ENCODE measurements around the gene NFIB.

Gene NFIB

GRCh38 chr9:14139287-14139686 lies 174.7 kb downstream of the NFIB start:
- DNase-seq, result no peak

DNA sequence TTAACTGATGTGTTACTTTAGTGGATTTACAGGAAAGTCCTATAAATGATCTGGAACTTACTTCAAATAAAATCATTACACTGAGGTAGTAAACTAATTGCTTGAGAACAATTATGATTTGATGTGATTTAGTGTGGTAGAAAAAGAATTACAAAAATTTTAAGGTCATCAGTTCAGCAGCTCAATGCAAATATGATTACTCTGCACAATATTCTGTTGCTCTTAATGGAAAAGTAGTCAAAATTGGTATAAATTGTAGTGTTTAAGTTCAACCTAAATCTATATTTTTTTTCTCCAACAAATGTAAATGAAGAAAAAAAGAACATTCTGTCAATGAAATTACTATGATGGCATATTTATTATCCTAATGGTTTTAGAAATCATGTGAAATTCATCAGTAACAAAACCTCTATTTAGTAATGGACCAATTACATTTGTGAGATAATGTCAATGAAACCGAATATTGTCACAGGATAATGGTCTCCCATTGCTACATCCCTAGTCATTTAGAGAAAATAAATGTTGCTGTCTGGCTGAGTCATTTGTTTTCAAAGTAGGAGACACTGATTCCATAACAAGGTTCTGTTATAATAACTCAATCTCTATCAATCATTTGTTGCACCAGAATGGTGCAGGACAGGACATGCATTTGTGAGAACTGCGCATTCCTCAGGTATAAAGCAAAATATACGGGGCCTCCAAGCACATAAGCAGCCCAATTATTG lies 177.1 kb downstream of the NFIB start:
- DNase-seq, result no peak

DNA sequence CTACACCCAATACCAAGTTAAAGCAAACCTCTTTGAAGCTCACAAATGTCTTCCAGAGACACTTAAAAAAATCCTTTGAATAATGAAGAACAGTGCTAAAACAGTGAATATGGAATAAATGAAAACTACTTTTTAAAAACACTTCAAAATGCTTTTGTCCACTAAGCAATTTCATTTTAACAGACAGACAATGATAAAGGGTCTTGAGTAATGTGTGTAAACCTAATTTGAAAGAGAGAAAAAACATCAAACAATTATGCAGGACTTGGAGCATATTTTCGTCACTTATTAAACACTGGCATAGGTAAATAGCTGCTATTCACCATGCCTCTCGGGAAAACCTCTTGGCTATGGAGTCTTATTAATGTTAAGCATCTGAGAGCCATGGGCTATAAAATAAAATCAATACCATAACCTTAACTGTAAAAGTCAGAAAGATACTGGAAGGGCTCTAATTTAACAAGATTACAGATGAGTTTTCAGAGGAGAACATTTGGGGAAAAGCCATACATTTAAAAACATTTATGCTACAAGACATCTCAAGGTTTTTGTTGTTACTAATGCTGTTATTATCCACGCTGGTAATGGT lies 177.8 kb downstream of the NFIB start:
- DNase-seq, result no peak

- DNase-seq, result no peak
Measured at GRCh38 chr9:14135421-14135820, 178.5 kb downstream of the NFIB start.

DNA sequence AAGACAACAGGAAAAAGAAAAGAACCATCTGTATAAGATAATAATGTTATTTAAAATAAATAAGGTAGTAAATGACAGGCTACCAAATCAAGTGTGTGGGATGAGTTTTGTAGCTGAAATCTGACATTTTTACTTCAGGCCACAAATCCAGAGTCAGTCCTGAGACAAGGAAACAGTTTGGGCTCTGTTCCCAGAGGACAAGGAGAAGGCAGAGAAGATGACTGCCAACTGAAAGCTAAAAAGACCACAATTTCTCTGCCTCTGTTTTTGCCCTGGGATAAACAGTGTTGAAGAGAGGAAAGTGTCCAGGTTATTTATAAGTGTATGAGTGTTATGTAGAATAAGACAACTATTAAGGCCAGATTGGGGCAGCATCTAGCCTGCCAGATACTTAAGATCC lies 180.5 kb downstream of the NFIB start:
- DNase-seq, result no peak

DNA sequence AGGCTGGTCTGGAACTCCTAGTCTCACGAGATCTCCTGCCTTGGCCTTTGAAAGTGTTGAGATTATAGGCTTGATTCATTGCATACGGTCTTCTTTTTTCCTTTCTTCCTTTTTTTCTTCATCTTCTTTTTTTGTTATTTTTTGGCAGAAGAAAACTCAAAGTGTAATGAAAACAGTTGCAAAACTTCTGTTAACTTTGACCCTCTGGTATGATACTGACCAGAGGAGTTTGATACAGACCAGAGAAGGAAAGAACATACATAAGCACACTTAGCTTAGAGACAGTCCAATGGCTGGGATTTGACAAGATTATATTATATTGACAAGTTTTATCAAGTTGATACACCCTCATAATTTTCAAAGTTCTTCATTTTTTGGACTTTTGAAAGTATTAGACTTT lies 181.2 kb downstream of the NFIB start:
- no peak for DNase-seq

GRCh38 chr9:14131356-14132088 lies 182.4 kb downstream of the NFIB start:
- DNase-seq, result no peak

DNA sequence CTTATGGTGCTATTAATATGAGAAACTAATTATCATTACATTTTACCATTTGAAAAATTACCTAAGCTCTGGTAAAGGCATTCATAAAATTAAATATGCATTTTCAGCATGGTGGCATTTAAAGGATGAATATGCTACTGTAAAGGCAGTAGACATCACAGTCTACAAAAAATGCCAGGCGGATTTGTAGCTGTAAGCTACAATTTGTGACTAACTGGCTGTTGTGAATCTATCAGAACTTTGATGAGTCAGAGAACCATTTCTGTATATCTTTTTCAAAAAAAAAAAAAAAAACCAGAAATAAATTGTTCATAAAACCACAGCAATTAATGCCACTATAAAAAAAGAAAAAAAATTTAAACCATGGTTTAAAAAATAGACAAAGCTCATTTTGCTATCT lies 186.3 kb downstream of the NFIB start:
- DNase-seq, result no peak

GRCh38 chr9:14119694-14120514 lies 194.0 kb downstream of the NFIB start:
- no peak for DNase-seq

GRCh38 chr9:14112226-14112625 lies 201.7 kb downstream of the NFIB start:
- no peak for DNase-seq

DNA sequence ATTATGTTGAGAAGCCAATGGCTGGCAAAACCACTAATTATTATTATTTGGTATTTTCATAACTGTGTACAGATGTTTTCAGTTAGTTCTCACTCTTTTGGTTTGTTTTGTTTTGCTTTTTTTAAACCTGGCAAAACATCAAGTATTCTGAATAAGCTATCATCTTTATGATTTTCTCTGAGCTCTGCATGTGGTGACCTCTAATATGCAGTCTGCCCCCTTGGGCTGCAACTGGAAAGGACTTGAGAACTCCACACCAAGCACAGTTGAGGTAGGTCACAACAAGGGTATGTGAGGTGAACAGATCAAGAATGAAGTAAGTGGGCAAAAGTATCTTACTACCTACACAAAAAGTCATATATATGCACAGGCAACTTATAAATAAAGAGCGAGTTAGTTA lies 202.2 kb downstream of the NFIB start:
- no peak for DNase-seq

DNA sequence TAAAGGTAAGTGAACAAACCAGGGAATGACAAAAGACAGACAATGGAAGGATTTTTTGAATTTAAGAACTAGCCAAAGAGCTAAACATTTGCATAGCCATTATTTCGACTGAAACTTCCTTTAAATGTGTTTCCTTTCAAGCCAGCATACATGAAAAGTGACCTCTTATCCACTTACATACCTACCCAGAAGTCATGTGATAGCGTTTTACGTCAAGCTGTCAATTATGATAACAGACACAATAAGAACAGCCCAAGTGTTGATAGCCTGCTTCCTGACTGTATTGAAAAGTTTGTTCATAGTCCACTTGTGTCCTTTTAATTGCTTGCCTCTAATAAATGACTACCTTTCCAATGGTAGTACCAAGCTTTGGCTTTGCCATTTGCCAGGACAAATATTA lies 206.0 kb downstream of the NFIB start:
- DNase-seq, result no peak

DNA sequence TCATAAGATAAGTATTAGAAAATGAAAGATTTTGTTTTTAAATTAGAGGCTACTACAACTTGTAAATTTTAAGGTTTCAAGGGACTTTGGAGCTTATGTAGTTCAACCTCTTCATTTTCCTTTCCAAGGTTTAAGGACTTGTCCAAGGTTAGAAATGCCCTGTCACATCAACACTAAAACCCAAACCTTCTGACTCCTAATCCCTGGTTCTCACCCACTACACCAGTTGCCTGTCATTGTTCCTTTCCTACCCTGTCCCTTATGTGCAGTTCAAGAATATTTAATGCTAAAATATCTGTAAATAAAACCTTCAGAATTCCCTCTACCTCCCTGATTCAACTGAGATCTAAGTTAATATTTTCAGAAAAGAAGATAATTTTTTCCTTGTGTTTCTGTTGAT lies 206.4 kb downstream of the NFIB start:
- no peak for DNase-seq

GRCh38 chr9:14106699-14107098 lies 207.2 kb downstream of the NFIB start:
- no peak for DNase-seq

DNA sequence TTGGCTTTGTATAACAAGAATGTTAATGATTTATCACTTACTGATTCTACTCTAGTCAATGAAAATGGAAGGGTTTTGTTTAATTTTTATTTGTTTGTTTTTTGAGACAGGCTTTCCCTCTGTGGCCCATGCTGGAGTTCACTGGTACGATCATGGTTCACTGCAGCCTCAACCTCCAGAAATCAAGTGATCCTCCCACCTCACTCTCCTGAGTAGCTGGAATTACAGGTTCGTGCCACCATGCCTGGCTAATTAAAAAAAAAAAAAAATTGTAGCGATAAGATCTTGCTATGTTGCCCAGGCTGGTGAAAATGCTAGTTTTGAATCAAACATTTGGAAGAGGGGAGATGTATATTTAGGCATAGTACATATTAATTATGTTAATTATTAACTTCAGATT lies 209.4 kb downstream of the NFIB start:
- DNase-seq, result no peak

GRCh38 chr9:14103115-14103514 lies 210.8 kb downstream of the NFIB start:
- DNase-seq, result no peak

DNA sequence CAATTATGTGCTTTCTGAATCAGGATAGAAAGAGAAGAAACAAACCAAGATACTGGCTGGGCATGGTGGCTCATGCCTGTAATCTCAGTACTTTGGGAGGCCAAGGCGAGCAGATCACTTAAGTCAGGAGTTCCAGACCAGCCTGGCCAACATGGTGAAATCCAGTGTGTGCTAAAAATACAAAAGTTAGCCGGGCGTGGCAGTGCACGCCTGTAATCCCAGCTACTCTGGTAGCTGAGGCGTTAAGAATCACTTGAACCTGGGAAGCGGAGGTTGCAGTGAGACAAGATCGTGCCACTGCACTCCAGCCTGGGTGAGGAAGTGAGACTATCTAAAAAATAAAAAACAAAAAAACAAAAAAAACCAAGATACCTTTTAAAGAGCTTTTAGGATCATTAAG lies 214.2 kb downstream of the NFIB start:
- DNase-seq, result no peak

DNA sequence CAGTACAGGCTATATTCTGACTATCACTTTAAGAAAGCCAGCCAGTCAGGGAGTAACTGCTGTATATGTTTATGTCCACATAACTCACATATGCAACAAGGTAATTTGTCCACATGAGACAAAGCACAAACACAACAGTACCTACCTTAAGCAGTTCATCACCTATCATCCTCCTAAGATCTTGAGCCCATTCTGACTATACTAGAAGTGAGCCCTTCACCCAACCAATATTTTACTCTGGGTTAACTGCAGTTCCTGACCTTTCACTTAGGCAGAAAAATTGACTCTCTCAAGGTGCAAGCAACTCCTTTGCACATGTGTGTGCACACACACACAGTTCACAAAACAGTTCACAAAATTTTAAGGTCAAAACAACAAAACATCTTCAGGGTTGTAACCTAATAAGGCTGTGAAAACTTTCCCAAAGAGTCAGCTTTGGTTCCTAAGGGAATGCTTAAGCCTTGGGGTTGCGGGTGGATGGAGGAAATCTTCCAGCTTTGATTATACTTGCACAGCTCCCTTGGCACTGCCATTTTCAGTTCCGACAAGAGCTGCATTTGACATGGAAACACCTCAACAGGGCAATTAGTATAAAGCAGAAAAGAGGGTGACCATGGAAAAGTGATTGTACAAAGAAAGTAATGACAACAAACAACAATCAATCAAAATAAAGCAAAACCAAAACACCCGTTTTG lies 215.3 kb downstream of the NFIB start:
- DNase-seq, result no peak

GRCh38 chr9:14097666-14098415 lies 216.1 kb downstream of the NFIB start:
- no peak for DNase-seq

DNA sequence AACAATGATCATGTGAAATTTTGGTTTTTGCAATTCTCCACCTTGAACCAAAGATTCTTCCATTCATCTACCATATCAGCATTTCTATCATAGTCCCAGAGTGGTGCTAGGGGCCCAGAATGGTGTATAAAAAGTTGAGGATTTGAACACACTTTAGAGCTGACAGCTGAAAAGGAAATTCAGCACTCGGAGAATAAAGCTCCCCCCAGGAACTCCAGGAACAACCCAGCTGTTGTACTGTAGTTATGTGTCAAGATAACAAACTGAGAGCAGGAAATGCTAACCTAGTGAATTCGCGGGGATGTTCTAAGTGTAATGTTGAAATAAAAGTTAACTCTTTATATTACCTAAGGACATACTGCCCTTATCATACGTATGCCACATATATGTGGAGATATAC lies 216.7 kb downstream of the NFIB start:
- no peak for DNase-seq

GRCh38 chr9:14096258-14096922 lies 217.6 kb downstream of the NFIB start:
- no peak for DNase-seq

Data from suppressor macrophage treated with lipopolysaccharide for 1 hour (primary cell).